Erythroblast (primary cell): ENCODE results near the gene KCNQ5.

ENCODE experiments used
- GATA1 ChIP-seq: IDR thresholded peaks from 2 replicates; pipeline ENCODE4 v1.6.1; 2011; ENCODE audit warnings: low read depth, mild to moderate bottlenecking, control low read depth, low read length, moderate library complexity
- POLR2A ChIP-seq: IDR thresholded peaks from 2 replicates; pipeline ENCODE4 v1.6.1; 2011; ENCODE audit warnings: mild to moderate bottlenecking, low read length

DNA sequence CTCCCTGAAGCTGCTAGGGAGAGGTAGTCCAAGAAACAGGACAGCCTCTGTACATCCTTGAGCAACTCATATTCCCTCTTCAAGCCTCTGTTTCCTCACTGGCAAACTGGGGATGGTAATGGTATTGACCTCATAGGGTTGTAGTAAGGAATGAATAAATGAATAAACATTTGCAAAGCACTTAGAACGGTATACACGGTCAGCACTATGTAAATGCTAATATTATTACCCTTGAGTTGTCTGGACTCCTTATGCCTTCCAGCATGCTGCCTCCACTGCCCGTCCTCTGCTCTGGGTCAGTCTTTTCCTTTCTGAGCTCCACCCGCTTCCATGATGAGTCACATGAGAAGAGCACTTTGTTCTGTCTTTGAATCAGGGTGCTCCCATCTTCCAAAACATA, 552.8 kb downstream of the KCNQ5 start:
- no peak for TF ChIP-seq POLR2A
- TF ChIP-seq GATA1, result no peak
